Uterus (tissue), 2 donors: ENCODE results near the gene ZCCHC7.

Source experiments
- POLR2A ChIP-seq, 2 donors: fragments of 450-650 bp; IDR thresholded peaks; one replicate each; pipeline ENCODE4 v1.6.1; 2016; ENCODE audit warnings: antibody characterized with exemption in 2 of 2, mild to moderate bottlenecking in 1 of 2, moderate library complexity in 1 of 2
- TF ChIP-seq, protein P1 (sequence below), 4 experiments: fragments of 200-600 bp in 2 of 4; fragments of 450-650 bp in 2 of 4; sonication (generic) in 2 of 4; IDR thresholded peaks; one replicate each; pipeline ENCODE4 v1.5.1; 2016 to 2019; ENCODE audit warnings: antibody characterized with exemption in 4 of 4, mild to moderate bottlenecking in 2 of 4, moderate library complexity in 1 of 4

GRCh38 chr9:37325778-37326177 lies 205.4 kb downstream of the ZCCHC7 start:
- TF ChIP-seq, protein P1, sequence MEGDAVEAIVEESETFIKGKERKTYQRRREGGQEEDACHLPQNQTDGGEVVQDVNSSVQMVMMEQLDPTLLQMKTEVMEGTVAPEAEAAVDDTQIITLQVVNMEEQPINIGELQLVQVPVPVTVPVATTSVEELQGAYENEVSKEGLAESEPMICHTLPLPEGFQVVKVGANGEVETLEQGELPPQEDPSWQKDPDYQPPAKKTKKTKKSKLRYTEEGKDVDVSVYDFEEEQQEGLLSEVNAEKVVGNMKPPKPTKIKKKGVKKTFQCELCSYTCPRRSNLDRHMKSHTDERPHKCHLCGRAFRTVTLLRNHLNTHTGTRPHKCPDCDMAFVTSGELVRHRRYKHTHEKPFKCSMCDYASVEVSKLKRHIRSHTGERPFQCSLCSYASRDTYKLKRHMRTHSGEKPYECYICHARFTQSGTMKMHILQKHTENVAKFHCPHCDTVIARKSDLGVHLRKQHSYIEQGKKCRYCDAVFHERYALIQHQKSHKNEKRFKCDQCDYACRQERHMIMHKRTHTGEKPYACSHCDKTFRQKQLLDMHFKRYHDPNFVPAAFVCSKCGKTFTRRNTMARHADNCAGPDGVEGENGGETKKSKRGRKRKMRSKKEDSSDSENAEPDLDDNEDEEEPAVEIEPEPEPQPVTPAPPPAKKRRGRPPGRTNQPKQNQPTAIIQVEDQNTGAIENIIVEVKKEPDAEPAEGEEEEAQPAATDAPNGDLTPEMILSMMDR (IDR thresholded peaks at IDR 0.05) = no peak
- no peak for TF ChIP-seq POLR2A (IDR thresholded peaks at IDR 0.05)
